ENCODE measurements around the gene OASL. TPM values are rescaled to one million over a fixed set of nuclear protein-coding genes. Genes with fewer than 3 reads are reported as not detected.

The OASL gene
- total RNA-seq, 3 donors from 2014 or later (not counting 1 experiment from before 2014, with no cell fraction given) = 7.5 to 48.0 (median 35.2) TPM

- ATAC-seq = no peak
- H3K27me3 Mint-ChIP-seq (ENCODE audit: low read depth in 2 of 2) = no peaks in the 10 kb centered on the region
- intact Hi-C loops (cut with micrococcal nuclease) = no loop called here
- no peak for TF ChIP-seq CTCF (IDR thresholded peaks at IDR 0.05)
- Histone ChIP-seq H3K36me3 (ENCODE audit: control insufficient read depth, insufficient read depth, low read length) (no peaks in the 10 kb centered on the region), H3K4me1 (ENCODE audit: control insufficient read depth, insufficient read depth, low read length) (peaks cover 12% of the 10 kb centered on the region), H3K4me3 (ENCODE audit: low read length) (no peak overlapping the region), H3K9me3 (ENCODE audit: control insufficient read depth, insufficient read depth, low read length) (no peaks in the 10 kb centered on the region), H3K27ac (ENCODE audit: low read length) (no peak overlapping the region), H3K27me3 (ENCODE audit: control insufficient read depth, insufficient read depth, low read length) (no peaks in the 10 kb centered on the region)
- no peak overlapping the region for H3K4me3 Mint-ChIP-seq
- H3K36me3 Mint-ChIP-seq = no peaks in the 10 kb centered on the region
- H3K4me1 Mint-ChIP-seq = peaks cover 32% of the 10 kb centered on the region in 2 donors
- DNase-seq = no peak
- H3K27ac Mint-ChIP-seq = no peak overlapping the region
- 94% methylated on average over 8 of the region's 8 CpGs for WGBS (ENCODE audit: insufficient coverage)
- H3K9me3 Mint-ChIP-seq = no peaks in the 10 kb centered on the region
Measured at GRCh38 chr12:121086781-121087295, 47.8 kb upstream of the OASL start.

GRCh38 chr12:121085506-121086353 is 46.7 kb upstream of the OASL start:
- ATAC-seq = no peak
- intact Hi-C loops (cut with micrococcal nuclease) = no loop called here
- H3K36me3 Mint-ChIP-seq = no peaks in the 10 kb centered on the region
- H3K27me3 Mint-ChIP-seq (ENCODE audit: low read depth in 2 of 2) = no peaks in the 10 kb centered on the region
- no peak overlapping the region for H3K27ac ChIP-seq (ENCODE audit: low read length)
- H3K9me3 ChIP-seq (ENCODE audit: control insufficient read depth, insufficient read depth, low read length) = no peaks in the 10 kb centered on the region
- H3K27ac Mint-ChIP-seq = no peak overlapping the region
- peaks cover 9% of the 10 kb centered on the region for H3K4me1 ChIP-seq (ENCODE audit: control insufficient read depth, insufficient read depth, low read length)
- TF ChIP-seq CTCF (IDR thresholded peaks at IDR 0.05) = no peak
- no peak for DNase-seq
- no peak overlapping the region for H3K4me3 ChIP-seq (ENCODE audit: low read length)
- H3K36me3 ChIP-seq (ENCODE audit: control insufficient read depth, insufficient read depth, low read length) = no peaks in the 10 kb centered on the region
- no peak overlapping the region for H3K4me3 Mint-ChIP-seq
- WGBS (ENCODE audit: insufficient coverage) = 94% methylated on average over 17 of the region's 17 CpGs
- H3K27me3 ChIP-seq (ENCODE audit: control insufficient read depth, insufficient read depth, low read length) = no peaks in the 10 kb centered on the region
- peaks cover 21 to 22% of the 10 kb centered on the region in 2 donors for H3K4me1 Mint-ChIP-seq
- H3K9me3 Mint-ChIP-seq = no peaks in the 10 kb centered on the region

- no peak overlapping the region for H3K4me3 ChIP-seq (ENCODE audit: low read length)
Measured at GRCh38 chr12:121085069-121085468, 46.0 kb upstream of the OASL start.

More at GRCh38 chr12:121085069-121085468, 46.0 kb upstream of the OASL start:
- intact Hi-C loops (cut with micrococcal nuclease) = no loop called here
- H3K4me1 ChIP-seq (ENCODE audit: control insufficient read depth, insufficient read depth, low read length) = peaks cover 9% of the 10 kb centered on the region
- no peaks in the 10 kb centered on the region for H3K27me3 Mint-ChIP-seq (ENCODE audit: low read depth in 2 of 2)
- ATAC-seq = no peak
- no peak overlapping the region for H3K4me3 Mint-ChIP-seq
- no peaks in the 10 kb centered on the region for H3K9me3 ChIP-seq (ENCODE audit: control insufficient read depth, insufficient read depth, low read length)
- H3K4me1 Mint-ChIP-seq = peaks cover 17 to 19% of the 10 kb centered on the region in 2 donors
- no peak for TF ChIP-seq CTCF (IDR thresholded peaks at IDR 0.05)
- DNase-seq = no peak
- H3K27ac Mint-ChIP-seq = no peak overlapping the region
- no peaks in the 10 kb centered on the region for H3K27me3 ChIP-seq (ENCODE audit: control insufficient read depth, insufficient read depth, low read length)
- H3K27ac ChIP-seq (ENCODE audit: low read length) = no peak overlapping the region
- no peaks in the 10 kb centered on the region for H3K36me3 ChIP-seq (ENCODE audit: control insufficient read depth, insufficient read depth, low read length)
- H3K9me3 Mint-ChIP-seq = no peaks in the 10 kb centered on the region
- 100% methylated on average over 1 of the region's 4 CpGs for WGBS (ENCODE audit: insufficient coverage)
- H3K36me3 Mint-ChIP-seq = no peaks in the 10 kb centered on the region

All from natural killer cell (primary cell).